Mesenchymal stem cell (in vitro differentiated cells and primary cell): ENCODE measurements around the gene SNRPA.
"Not testable (repeated sequence)": the region's sequence is repeated elsewhere in the genome, so short reads cannot be mapped to it uniquely, and the experiment has no call there.

Experiments
- DNase-seq: peaks from one replicate; pipeline ENCODE4 v3.0.0-alpha.2; 2013
- H2AFZ ChIP-seq: one replicate; pipeline ENCODE4 v1.6.1; 2013; ENCODE audit warnings: low read depth, mild to moderate bottlenecking, control low read depth, inconsistent platforms, low read length, moderate library complexity
- H2AK5ac ChIP-seq: 2 replicates; pipeline ENCODE4 v1.6.1; 2013; ENCODE audit warnings: low read length, moderate library complexity, mild to moderate bottlenecking, inconsistent platforms; ENCODE audit not compliant: severe bottlenecking
- H2BK120ac ChIP-seq: one replicate; pipeline ENCODE4 v1.6.1; 2013; ENCODE audit warnings: low read depth, mild to moderate bottlenecking, inconsistent platforms, low read length, moderate library complexity
- H2BK12ac ChIP-seq, 2 experiments: one replicate each; pipeline ENCODE4 v1.6.1; 2013; ENCODE audit warnings: inconsistent platforms in 2 of 2, low read length in 2 of 2, mild to moderate bottlenecking in 2 of 2, moderate library complexity in 2 of 2, control low read depth in 1 of 2
- H2BK15ac ChIP-seq: one replicate; pipeline ENCODE4 v1.6.1; 2013; ENCODE audit warnings: mild to moderate bottlenecking, low read depth, inconsistent platforms; ENCODE audit not compliant: poor library complexity, severe bottlenecking
- H2BK5ac ChIP-seq: 2 replicates; pipeline ENCODE4 v1.6.1; 2013; ENCODE audit warnings: low read depth, mild to moderate bottlenecking, low read length, control low read depth, inconsistent platforms; ENCODE audit not compliant: poor library complexity, severe bottlenecking
- H3K14ac ChIP-seq, 2 experiments: one replicate each; pipeline ENCODE4 v1.6.1; 2013; ENCODE audit warnings: inconsistent platforms in 2 of 2, low read length in 2 of 2, control low read depth in 1 of 2, mild to moderate bottlenecking in 1 of 2, moderate library complexity in 1 of 2
- H3K18ac ChIP-seq, 2 experiments: one replicate each; pipeline ENCODE4 v1.6.1; 2013; ENCODE audit warnings: inconsistent platforms in 2 of 2, low read length in 2 of 2, control low read depth in 1 of 2, low read depth in 1 of 2, mild to moderate bottlenecking in 1 of 2
- H3K23ac ChIP-seq, 2 experiments: one replicate each; pipeline ENCODE4 v1.6.1; 2013; ENCODE audit warnings: inconsistent platforms in 2 of 2, low read length in 2 of 2, mild to moderate bottlenecking in 2 of 2, moderate library complexity in 2 of 2, control low read depth in 1 of 2
- H3K27ac ChIP-seq: 2 replicates; pipeline ENCODE4 v1.5.1; 2013; ENCODE audit warnings: mild to moderate bottlenecking, moderate library complexity, low read length, control low read depth, inconsistent platforms; ENCODE audit not compliant: poor library complexity, severe bottlenecking
- H3K27me3 ChIP-seq, 2 experiments: 2 replicates each; pipeline versions ENCODE4 v1.6.1 to v1.7.0; 2013; ENCODE audit warnings: low read length in 2 of 2, mild to moderate bottlenecking in 2 of 2, moderate library complexity in 2 of 2, control low read depth in 1 of 2, inconsistent platforms in 1 of 2; ENCODE audit not compliant: control insufficient read depth in 1 of 2, insufficient read depth in 1 of 2
- H3K36me3 ChIP-seq, 2 experiments: 2 replicates each; pipeline versions ENCODE4 v1.6.1 to v1.7.0; 2013; ENCODE audit warnings: low read length in 2 of 2, control low read depth in 1 of 2, inconsistent platforms in 1 of 2, low read depth in 1 of 2, mild to moderate bottlenecking in 1 of 2; ENCODE audit not compliant: insufficient read depth in 2 of 2, control insufficient read depth in 1 of 2
- H3K4ac ChIP-seq, 2 experiments: one replicate each; pipeline ENCODE4 v1.6.1; 2013; ENCODE audit warnings: inconsistent platforms in 2 of 2, low read length in 2 of 2, mild to moderate bottlenecking in 2 of 2, moderate library complexity in 2 of 2, control low read depth in 1 of 2, low read depth in 1 of 2
- H3K4me1 ChIP-seq: 2 replicates; pipeline ENCODE4 v1.6.1; 2013; ENCODE audit warnings: low read depth, low read length, control low read depth; ENCODE audit not compliant: control insufficient read depth, insufficient read depth
- H3K4me2 ChIP-seq: 2 replicates; pipeline ENCODE4 v1.6.1; 2013; ENCODE audit warnings: low read length, mild to moderate bottlenecking, inconsistent platforms; ENCODE audit not compliant: poor library complexity, severe bottlenecking
- H3K4me3 ChIP-seq, 2 experiments: 2 replicates each; pipeline versions ENCODE4 v1.5.1 to v1.7.0; 2013; ENCODE audit warnings: low read length in 2 of 2, mild to moderate bottlenecking in 2 of 2, control low read depth in 1 of 2, low read depth in 1 of 2; ENCODE audit not compliant: insufficient read depth in 1 of 2
- H3K79me1 ChIP-seq: replicated peaks from 2 replicates; pipeline ENCODE4 v1.6.1; 2013; ENCODE audit warnings: mild to moderate bottlenecking, control low read depth, low read length, inconsistent platforms; ENCODE audit not compliant: poor library complexity, severe bottlenecking
- H3K9ac ChIP-seq: 2 replicates; pipeline ENCODE4 v1.7.0; 2013; ENCODE audit warnings: mild to moderate bottlenecking, low read length, moderate library complexity
- H3K9me3 ChIP-seq: 2 replicates; pipeline ENCODE4 v1.7.0; 2013; ENCODE audit warnings: mild to moderate bottlenecking, low read length; ENCODE audit not compliant: control insufficient read depth
- H4K8ac ChIP-seq: one replicate; pipeline ENCODE4 v1.6.1; 2013; ENCODE audit warnings: inconsistent platforms, mild to moderate bottlenecking, low read length, moderate library complexity
- H4K91ac ChIP-seq: one replicate; pipeline ENCODE4 v1.6.1; 2013; ENCODE audit warnings: mild to moderate bottlenecking, low read length, inconsistent platforms
- WGBS: methylation state at CpG from one replicate; pipeline ENCODE4 v1.1.7; 2013; ENCODE audit warnings: mixed read lengths; 5-methylcytosine and 5-hydroxymethylcytosine counted together

Gene SNRPA

DNA sequence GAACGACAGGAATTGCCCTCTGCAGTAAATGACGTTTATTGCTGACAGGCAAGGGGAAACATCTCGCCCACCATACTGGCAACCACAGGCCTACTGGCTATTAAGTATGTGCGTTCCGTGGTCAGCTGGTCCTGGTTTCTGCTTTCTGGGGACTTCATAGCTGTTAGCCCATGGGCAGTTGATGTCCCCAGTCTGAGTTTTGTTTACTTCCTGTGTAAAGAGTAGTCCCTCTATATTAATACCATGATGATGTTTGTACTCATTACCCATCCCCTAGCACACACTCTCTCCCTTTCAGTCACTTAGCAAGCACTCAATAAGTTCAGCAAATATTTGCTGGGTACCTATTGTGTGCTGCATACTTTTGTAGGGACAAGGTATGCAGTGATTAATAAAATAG is 17.9 kb downstream of the SNRPA start:
- no peak overlapping the region for H4K8ac ChIP-seq
- H3K79me1 ChIP-seq = peaks cover 11% of the 10 kb centered on the region
- peaks cover 1% of the 10 kb centered on the region for H3K4me1 ChIP-seq
- DNase-seq = no peak
- no peak overlapping the region for H2BK120ac ChIP-seq
- no peak overlapping the region for H3K27ac ChIP-seq
- no peak overlapping the region for H3K4me3 ChIP-seq
- no peak overlapping the region for H2BK12ac ChIP-seq
- no peak overlapping the region for H4K91ac ChIP-seq
- 91% methylated on average over 3 of the region's 5 CpGs for WGBS
- no peak overlapping the region for H3K9ac ChIP-seq
- H2BK5ac ChIP-seq = no peak overlapping the region
- H3K36me3 ChIP-seq = peaks cover 29 to 45% of the 10 kb centered on the region in 2 experiments
- H3K23ac ChIP-seq = no peak overlapping the region
- H3K18ac ChIP-seq = no peak overlapping the region
- no peak overlapping the region for H2AK5ac ChIP-seq
- H3K9me3 ChIP-seq = no peaks in the 10 kb centered on the region
- no peak overlapping the region for H2BK15ac ChIP-seq
- H3K4me2 ChIP-seq = no peak overlapping the region
- no peak overlapping the region for H2AFZ ChIP-seq
- no peaks in the 10 kb centered on the region for H3K27me3 ChIP-seq
- no peak overlapping the region for H3K4ac ChIP-seq
- H3K14ac ChIP-seq = no peak overlapping the region

DNA sequence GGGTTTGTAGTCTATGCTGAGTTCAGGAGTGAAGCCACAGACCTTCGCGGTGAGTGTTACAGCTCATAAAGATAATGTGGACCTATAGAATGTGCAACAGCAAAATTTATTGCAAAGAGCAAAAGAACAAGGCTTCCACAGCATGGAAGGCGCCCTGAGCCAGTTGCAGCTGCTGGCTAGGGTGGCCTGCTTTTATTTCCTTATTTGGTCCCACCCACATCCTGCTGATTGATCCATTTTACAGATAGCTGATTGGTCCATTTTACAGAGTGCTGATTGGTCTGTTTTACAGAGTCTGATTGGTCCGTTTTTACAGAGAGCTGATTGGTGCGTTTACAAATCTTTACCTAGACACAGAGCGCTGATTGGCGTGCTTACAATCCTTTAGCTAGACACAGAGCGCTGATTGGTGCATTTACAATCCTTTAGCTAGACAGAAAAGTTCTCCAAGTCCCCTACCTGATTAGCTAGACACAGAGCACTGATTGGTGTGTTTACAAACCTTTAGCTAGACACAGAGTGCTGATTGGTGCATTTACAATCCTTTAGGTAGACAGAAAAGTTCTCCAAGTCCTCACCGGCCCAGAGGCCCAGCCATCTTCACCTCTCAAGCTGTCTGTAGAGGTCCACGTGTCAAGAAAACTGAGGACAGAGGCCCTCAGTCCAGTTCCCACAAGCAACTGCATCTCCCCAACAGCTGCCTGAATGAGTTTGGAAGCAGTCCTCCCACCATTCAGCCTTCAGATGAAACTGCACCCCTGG is 20.3 kb downstream of the SNRPA start:
- not testable (repeated sequence) for H3K4me2 ChIP-seq, H2BK12ac ChIP-seq, H3K4ac ChIP-seq, H2BK120ac ChIP-seq, H3K14ac ChIP-seq, H3K27me3 ChIP-seq, H2BK15ac ChIP-seq, H3K9me3 ChIP-seq, H2BK5ac ChIP-seq, H3K4me1 ChIP-seq, H4K91ac ChIP-seq, H3K23ac ChIP-seq, H3K9ac ChIP-seq, H3K4me3 ChIP-seq, H3K79me1 ChIP-seq, DNase-seq, H3K18ac ChIP-seq, H2AK5ac ChIP-seq, H3K27ac ChIP-seq, H4K8ac ChIP-seq, H2AFZ ChIP-seq
- whole genome bisulfite sequencing = 95% methylated on average over 10 of the region's 10 CpGs
- H3K36me3 ChIP-seq = peaks cover 5 to 22% of the 10 kb centered on the region in 2 experiments

DNA sequence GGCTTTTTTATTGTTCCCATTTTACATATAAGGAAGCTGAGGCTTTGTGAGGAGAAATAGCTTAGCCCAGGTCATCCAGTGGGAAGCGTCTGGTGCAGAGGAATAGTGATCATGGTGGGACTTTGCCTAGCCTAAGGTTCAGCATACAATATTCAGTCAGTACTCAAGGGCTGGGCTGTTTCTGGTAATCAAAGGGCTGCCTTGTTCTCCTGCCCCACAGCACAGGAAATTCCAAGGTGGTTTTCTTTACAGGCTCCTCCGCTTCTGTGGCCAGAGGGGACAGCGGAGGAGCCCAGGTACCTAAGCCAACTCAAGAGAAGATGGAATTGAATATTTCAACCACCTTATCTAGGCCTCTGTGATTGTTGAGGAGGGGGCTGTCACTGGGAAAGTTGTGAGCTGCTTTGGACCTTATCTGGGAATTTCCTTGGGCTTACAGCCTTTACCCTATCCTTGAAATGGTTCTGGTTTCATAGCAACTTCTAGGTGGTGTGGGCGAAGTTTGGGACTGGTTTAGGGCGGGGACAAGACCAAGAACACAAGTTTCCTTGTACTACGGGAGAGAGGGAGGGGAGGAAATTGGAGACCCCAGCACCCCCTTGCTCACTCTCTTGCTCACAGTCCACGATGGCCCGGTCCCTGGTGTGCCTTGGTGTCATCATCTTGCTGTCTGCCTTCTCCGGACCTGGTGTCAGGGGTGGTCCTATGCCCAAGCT is 24.1 kb downstream of the SNRPA start, which contains the start of gene MIA:
MIA (plus strand) TSS at position 606 of the 716 bp plus-strand sequence; CDS start at position 628, 22 bp downstream.
- 83% methylated on average over 8 of the region's 9 CpGs for WGBS
- H3K9ac ChIP-seq = no peak within 1 kb of the TSS
- no peak for DNase-seq

DNA sequence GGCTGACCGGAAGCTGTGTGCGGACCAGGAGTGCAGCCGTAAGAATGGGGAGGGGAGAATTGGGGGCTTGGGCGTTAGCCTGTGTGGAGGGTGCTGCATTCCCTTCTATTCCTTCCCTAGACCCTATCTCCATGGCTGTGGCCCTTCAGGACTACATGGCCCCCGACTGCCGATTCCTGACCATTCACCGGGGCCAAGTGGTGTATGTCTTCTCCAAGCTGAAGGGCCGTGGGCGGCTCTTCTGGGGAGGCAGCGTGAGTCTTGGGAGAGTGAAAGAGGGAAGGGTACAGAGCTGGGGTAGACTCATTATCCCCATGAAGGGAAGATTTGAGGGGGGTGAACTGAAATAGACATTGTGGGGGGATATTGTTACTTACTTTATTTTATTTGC is 24.6 kb downstream of the SNRPA start:
- H3K23ac ChIP-seq = no peak overlapping the region
- no peak overlapping the region for H2BK120ac ChIP-seq
- peak overlapping the region in 1 of 2 experiments; percentile 42 for H3K18ac ChIP-seq
- H2BK15ac ChIP-seq = no peak overlapping the region
- no peak overlapping the region for H2AFZ ChIP-seq
- peak overlapping the region; percentile 27 for H4K8ac ChIP-seq
- no peaks in the 10 kb centered on the region for H3K27me3 ChIP-seq
- H3K9ac ChIP-seq = no peak overlapping the region
- H3K14ac ChIP-seq = no peak overlapping the region
- peaks cover 9% of the 10 kb centered on the region for H3K79me1 ChIP-seq
- no peak overlapping the region for H3K4me3 ChIP-seq
- H3K4me2 ChIP-seq = no peak overlapping the region
- WGBS = 93% methylated on average over 7 of the region's 10 CpGs
- peak overlapping the region in 1 of 2 experiments; percentile 6 for H2BK12ac ChIP-seq
- H2AK5ac ChIP-seq = no peak overlapping the region
- H2BK5ac ChIP-seq = no peak overlapping the region
- H3K27ac ChIP-seq = no peak overlapping the region
- no peak for DNase-seq
- H3K9me3 ChIP-seq = no peaks in the 10 kb centered on the region
- H3K36me3 ChIP-seq = peaks cover 0 to 4% of the 10 kb centered on the region in 2 experiments
- H3K4me1 ChIP-seq = peaks cover 9% of the 10 kb centered on the region
- peak overlapping the region; percentile 81 for H4K91ac ChIP-seq
- H3K4ac ChIP-seq = peak overlapping the region in 1 of 2 experiments; percentile 24

More for the DNA sequence above, 24.1 kb downstream of the SNRPA start, which contains the start of gene MIA:
- Histone ChIP-seq H3K27me3 (no peaks in the 10 kb centered on the region), H2BK12ac (peak within 1 kb of the TSS in 1 of 2 experiments; percentile 6), H4K8ac (peak within 1 kb of the TSS; percentile 27), H4K91ac (peak within 1 kb of the TSS; percentile 81), H2BK120ac (no peak within 1 kb of the TSS), H3K27ac (no peak within 1 kb of the TSS), H2BK5ac (no peak within 1 kb of the TSS), H3K79me1 (peaks cover 3% of the 10 kb centered on the region), H3K4me2 (no peak within 1 kb of the TSS), H2BK15ac (no peak within 1 kb of the TSS), H3K9me3 (no peaks in the 10 kb centered on the region), H2AK5ac (no peak within 1 kb of the TSS), H3K14ac (no peak within 1 kb of the TSS), H2AFZ (no peak within 1 kb of the TSS), H3K4ac (peak within 1 kb of the TSS in 1 of 2 experiments; percentile 24), H3K4me1 (peaks cover 9% of the 10 kb centered on the region), H3K36me3 (peaks cover 0 to 4% of the 10 kb centered on the region in 2 experiments), H3K18ac (peak within 1 kb of the TSS in 1 of 2 experiments; percentile 42), H3K4me3 (no peak within 1 kb of the TSS), H3K23ac (no peak within 1 kb of the TSS)
